ENCODE data around the gene CNGA3.
A peak's percentile ranks its signal among the peaks of the same experiment; 100 is the strongest.

The CNGA3 gene

DNA sequence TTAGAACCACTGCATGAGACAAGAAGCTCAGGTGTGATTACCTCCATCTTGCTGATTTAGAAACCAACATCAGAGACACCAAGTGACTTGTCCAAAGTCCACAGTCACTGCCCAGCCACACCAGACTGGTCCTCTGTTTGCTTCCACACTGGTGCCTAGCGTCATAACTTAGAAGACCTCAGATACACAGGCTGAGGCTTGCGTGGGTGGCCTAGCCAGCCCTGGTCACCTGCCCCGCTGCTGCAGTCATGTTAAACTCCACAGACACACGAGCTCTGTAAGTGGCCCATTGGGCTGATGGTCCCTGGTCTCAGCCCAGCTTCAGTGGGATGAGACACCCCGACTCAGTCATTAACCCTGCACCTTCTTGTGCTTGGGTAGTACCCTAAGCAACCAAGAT is 47.1 kb downstream of the CNGA3 start:
- no peak overlapping the region for H3K4me3 ChIP-seq (replicated peaks; ENCODE audit: insufficient read depth, low read length)
- TF ChIP-seq GABPA (IDR thresholded peaks at IDR 0.05; ENCODE audit: low read depth) (no peak), POLR2AphosphoS5 (IDR thresholded peaks at IDR 0.05; ENCODE audit: low read depth) (no peak), SPI1 (IDR thresholded peaks at IDR 0.05; ENCODE audit: borderline replicate concordance, low read depth) (no peak)
- TF ChIP-seq, protein P1, sequence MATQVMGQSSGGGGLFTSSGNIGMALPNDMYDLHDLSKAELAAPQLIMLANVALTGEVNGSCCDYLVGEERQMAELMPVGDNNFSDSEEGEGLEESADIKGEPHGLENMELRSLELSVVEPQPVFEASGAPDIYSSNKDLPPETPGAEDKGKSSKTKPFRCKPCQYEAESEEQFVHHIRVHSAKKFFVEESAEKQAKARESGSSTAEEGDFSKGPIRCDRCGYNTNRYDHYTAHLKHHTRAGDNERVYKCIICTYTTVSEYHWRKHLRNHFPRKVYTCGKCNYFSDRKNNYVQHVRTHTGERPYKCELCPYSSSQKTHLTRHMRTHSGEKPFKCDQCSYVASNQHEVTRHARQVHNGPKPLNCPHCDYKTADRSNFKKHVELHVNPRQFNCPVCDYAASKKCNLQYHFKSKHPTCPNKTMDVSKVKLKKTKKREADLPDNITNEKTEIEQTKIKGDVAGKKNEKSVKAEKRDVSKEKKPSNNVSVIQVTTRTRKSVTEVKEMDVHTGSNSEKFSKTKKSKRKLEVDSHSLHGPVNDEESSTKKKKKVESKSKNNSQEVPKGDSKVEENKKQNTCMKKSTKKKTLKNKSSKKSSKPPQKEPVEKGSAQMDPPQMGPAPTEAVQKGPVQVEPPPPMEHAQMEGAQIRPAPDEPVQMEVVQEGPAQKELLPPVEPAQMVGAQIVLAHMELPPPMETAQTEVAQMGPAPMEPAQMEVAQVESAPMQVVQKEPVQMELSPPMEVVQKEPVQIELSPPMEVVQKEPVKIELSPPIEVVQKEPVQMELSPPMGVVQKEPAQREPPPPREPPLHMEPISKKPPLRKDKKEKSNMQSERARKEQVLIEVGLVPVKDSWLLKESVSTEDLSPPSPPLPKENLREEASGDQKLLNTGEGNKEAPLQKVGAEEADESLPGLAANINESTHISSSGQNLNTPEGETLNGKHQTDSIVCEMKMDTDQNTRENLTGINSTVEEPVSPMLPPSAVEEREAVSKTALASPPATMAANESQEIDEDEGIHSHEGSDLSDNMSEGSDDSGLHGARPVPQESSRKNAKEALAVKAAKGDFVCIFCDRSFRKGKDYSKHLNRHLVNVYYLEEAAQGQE (IDR thresholded peaks at IDR 0.05; ENCODE audit: insufficient replicate concordance, low read depth) = no peak
- TF ChIP-seq, protein P2, sequence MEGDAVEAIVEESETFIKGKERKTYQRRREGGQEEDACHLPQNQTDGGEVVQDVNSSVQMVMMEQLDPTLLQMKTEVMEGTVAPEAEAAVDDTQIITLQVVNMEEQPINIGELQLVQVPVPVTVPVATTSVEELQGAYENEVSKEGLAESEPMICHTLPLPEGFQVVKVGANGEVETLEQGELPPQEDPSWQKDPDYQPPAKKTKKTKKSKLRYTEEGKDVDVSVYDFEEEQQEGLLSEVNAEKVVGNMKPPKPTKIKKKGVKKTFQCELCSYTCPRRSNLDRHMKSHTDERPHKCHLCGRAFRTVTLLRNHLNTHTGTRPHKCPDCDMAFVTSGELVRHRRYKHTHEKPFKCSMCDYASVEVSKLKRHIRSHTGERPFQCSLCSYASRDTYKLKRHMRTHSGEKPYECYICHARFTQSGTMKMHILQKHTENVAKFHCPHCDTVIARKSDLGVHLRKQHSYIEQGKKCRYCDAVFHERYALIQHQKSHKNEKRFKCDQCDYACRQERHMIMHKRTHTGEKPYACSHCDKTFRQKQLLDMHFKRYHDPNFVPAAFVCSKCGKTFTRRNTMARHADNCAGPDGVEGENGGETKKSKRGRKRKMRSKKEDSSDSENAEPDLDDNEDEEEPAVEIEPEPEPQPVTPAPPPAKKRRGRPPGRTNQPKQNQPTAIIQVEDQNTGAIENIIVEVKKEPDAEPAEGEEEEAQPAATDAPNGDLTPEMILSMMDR (IDR thresholded peaks at IDR 0.05; ENCODE audit: insufficient read depth, low read length) = no peak
- no peaks in the 10 kb centered on the region for H3K27me3 ChIP-seq (ENCODE audit: insufficient read depth, poor library complexity, severe bottlenecking)
- H3K27ac ChIP-seq (replicated peaks) = no peak overlapping the region
- DNase-seq (ENCODE audit: low read depth in 1 of 2, low spot score in 1 of 2) = no peak

DNA sequence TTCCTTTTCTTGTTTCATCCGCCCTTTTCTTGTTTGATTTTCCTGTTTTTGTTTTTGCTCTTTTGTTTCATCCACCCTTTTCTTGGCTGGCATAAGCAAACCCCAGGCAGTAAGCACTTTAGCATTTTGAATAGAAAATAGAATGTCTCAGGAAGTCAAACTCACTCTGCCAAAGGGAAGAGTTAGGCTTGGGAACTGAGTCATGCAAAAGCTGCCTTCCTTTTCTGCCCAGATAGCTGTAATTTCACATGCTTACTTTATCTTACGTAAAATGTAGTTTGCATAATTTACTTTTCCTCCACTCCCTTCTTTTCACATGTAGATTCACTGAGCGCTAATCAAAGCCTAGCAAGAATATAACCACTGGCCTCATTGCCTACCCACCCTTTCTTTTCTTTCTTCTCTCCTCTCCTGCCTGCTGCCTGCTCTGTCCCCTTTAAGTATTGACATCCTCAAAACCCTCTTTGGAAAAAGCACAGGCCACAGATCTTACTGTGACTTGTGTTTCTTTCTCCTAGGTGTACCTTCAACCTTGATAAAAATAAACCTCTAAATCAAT is 48.4 kb downstream of the CNGA3 start:
- H3K27ac ChIP-seq (replicated peaks) = no peak overlapping the region
- TF ChIP-seq SPI1 (IDR thresholded peaks at IDR 0.05; ENCODE audit: borderline replicate concordance, low read depth) = no peak
- no peak for TF ChIP-seq POLR2AphosphoS5 (IDR thresholded peaks at IDR 0.05; ENCODE audit: low read depth)
- TF ChIP-seq, protein P2 (IDR thresholded peaks at IDR 0.05; ENCODE audit: insufficient read depth, low read length) = no peak
- TF ChIP-seq, protein P1 (IDR thresholded peaks at IDR 0.05; ENCODE audit: insufficient replicate concordance, low read depth) = no peak
- no peak for TF ChIP-seq GABPA (IDR thresholded peaks at IDR 0.05; ENCODE audit: low read depth)
- no peaks in the 10 kb centered on the region for H3K27me3 ChIP-seq (ENCODE audit: insufficient read depth, poor library complexity, severe bottlenecking)
- H3K4me3 ChIP-seq (replicated peaks; ENCODE audit: insufficient read depth, low read length) = no peak overlapping the region
- DNase-seq (ENCODE audit: low read depth in 1 of 2, low spot score in 1 of 2) = peak in 1 of 2 experiments; percentile 53

DNA sequence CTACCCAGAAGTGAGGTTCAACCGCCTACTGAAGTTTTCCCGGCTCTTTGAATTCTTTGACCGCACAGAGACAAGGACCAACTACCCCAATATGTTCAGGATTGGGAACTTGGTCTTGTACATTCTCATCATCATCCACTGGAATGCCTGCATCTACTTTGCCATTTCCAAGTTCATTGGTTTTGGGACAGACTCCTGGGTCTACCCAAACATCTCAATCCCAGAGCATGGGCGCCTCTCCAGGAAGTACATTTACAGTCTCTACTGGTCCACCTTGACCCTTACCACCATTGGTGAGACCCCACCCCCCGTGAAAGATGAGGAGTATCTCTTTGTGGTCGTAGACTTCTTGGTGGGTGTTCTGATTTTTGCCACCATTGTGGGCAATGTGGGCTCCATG is 49.7 kb downstream of the CNGA3 start:
- Histone ChIP-seq H3K4me3 (replicated peaks; ENCODE audit: insufficient read depth, low read length) (no peak overlapping the region), H3K27ac (replicated peaks) (no peak overlapping the region), H3K27me3 (ENCODE audit: insufficient read depth, poor library complexity, severe bottlenecking) (no peaks in the 10 kb centered on the region)
- no peak for DNase-seq (ENCODE audit: low read depth in 1 of 2, low spot score in 1 of 2)
- TF ChIP-seq, protein P2 (IDR thresholded peaks at IDR 0.05; ENCODE audit: insufficient read depth, low read length) = no peak
- TF ChIP-seq, protein P1 (IDR thresholded peaks at IDR 0.05; ENCODE audit: insufficient replicate concordance, low read depth) = no peak
- TF ChIP-seq POLR2AphosphoS5 (IDR thresholded peaks at IDR 0.05; ENCODE audit: low read depth) (no peak), SPI1 (IDR thresholded peaks at IDR 0.05; ENCODE audit: borderline replicate concordance, low read depth) (no peak), GABPA (IDR thresholded peaks at IDR 0.05; ENCODE audit: low read depth) (no peak)

Data from HL-60 (cell line).